Heart left ventricle (tissue), 13 donors: ENCODE measurements around the gene MSI2.

Source experiments
- POLR2A ChIP-seq, 2 donors: fragments of 450-650 bp; IDR thresholded peaks; one replicate each; pipeline ENCODE4 v1.6.1; 2017; ENCODE audit warnings: antibody characterized with exemption in 2 of 2, mild to moderate bottlenecking in 2 of 2, moderate library complexity in 2 of 2
- TF ChIP-seq, protein P1 (sequence below), 12 donors: fragments of 200-600 bp; sonication (generic) in 4 of 12; IDR thresholded peaks; one replicate each; pipeline versions ENCODE4 v1.5.0 to v1.8.0; 2018 to 2022; ENCODE audit warnings: antibody characterized with exemption in 12 of 12, mild to moderate bottlenecking in 5 of 12
- donor health status: ischemic (EF 13 %, LVEDD 7.1; RV severe dilation, severe dysfunction).
- donor health status: DM: no; HTN: yes; CAD: no.
- donor health status: DM: no; HTN: no; CAD: no.
- donor health status: ischemic (EF 25% LVEDD 6.9; RV normal size, moderate dysfunction).
- donor health status: ischemic (EF 25% LVEDD 5.7; RV mildly dilated, moderate dysfunction).
- donor health status: ischemic (EF 35%, LVEDD 5.7; RV mildly dilated, moderate dysfunction).
- donor health status: nonischemic (EF 11% LVEDD 7.7; RV severe dilation, severe dysfunction).
- donor health status: DM: yes; HTN: yes; CAD: no.
- donor health status: PGD.
- donor health status: ischemic (EF 29% LVEDD 5.4; RV normal size, mild dysfunction).
- donor health status: nonischemic (EF 23%, LVEDD 6.1; RV moderate dilation, normal function).

- TF ChIP-seq, protein P1, sequence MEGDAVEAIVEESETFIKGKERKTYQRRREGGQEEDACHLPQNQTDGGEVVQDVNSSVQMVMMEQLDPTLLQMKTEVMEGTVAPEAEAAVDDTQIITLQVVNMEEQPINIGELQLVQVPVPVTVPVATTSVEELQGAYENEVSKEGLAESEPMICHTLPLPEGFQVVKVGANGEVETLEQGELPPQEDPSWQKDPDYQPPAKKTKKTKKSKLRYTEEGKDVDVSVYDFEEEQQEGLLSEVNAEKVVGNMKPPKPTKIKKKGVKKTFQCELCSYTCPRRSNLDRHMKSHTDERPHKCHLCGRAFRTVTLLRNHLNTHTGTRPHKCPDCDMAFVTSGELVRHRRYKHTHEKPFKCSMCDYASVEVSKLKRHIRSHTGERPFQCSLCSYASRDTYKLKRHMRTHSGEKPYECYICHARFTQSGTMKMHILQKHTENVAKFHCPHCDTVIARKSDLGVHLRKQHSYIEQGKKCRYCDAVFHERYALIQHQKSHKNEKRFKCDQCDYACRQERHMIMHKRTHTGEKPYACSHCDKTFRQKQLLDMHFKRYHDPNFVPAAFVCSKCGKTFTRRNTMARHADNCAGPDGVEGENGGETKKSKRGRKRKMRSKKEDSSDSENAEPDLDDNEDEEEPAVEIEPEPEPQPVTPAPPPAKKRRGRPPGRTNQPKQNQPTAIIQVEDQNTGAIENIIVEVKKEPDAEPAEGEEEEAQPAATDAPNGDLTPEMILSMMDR (IDR thresholded peaks at IDR 0.05) = no peak
- no peak for TF ChIP-seq POLR2A (IDR thresholded peaks at IDR 0.05)
Measured at GRCh38 chr17:57726213-57726790, 470.0 kb downstream of the MSI2 start.
